GM23338 (cell line): Measurements from ENCODE around the gene FKBP1B. TPM values are rescaled to one million over a fixed set of nuclear protein-coding genes. Genes with fewer than 3 reads are reported as not detected.

Experiments used
- ATAC-seq: fragments of 200-7000 bp; cut with Tn5 transposase; 3 replicates; pipeline ENCODE4 v1.9.1; 2020
- DNase-seq: peaks from one replicate; pipeline ENCODE4 v3.0.0-alpha.2; 2015; ENCODE audit warnings: low spot score
- H2AFZ ChIP-seq: fragments of 200-600 bp; sonication (generic); 2 replicates; pipeline ENCODE4 v1.8.0; 2016; ENCODE audit warnings: antibody characterized with exemption, mild to moderate bottlenecking, moderate library complexity
- H3F3A ChIP-seq: fragments of 200-600 bp; sonication (generic); replicated peaks from 2 replicates; pipeline ENCODE4 v1.8.0; 2017; ENCODE audit warnings: antibody characterized with exemption, mixed run types, low read depth
- H3K27ac ChIP-seq: fragments of 200-600 bp; sonication (generic); 2 replicates; pipeline ENCODE4 v1.6.1; 2016; ENCODE audit warnings: low read depth
- H3K27me3 ChIP-seq: fragments of 200-600 bp; sonication (generic); 2 replicates; pipeline ENCODE4 v1.8.0; 2016; ENCODE audit warnings: mild to moderate bottlenecking, mixed run types, moderate library complexity; ENCODE audit not compliant: insufficient read depth
- H3K36me3 ChIP-seq: fragments of 200-600 bp; sonication (generic); 2 replicates; pipeline ENCODE4 v1.8.0; 2016; ENCODE audit warnings: mild to moderate bottlenecking; ENCODE audit not compliant: insufficient read depth
- H3K4me1 ChIP-seq: fragments of 200-600 bp; sonication (generic); 2 replicates; pipeline ENCODE4 v1.8.0; 2016; ENCODE audit warnings: mild to moderate bottlenecking, moderate library complexity; ENCODE audit not compliant: insufficient read depth
- H3K4me2 ChIP-seq: fragments of 200-600 bp; sonication (generic); 2 replicates; pipeline ENCODE4 v1.7.1; 2017; ENCODE audit warnings: mixed run types
- H3K4me3 ChIP-seq: fragments of 200-600 bp; sonication (generic); 2 replicates; pipeline ENCODE4 v1.6.1; 2016; ENCODE audit warnings: mixed run types
- H3K79me2 ChIP-seq: fragments of 200-600 bp; sonication (generic); replicated peaks from 2 replicates; pipeline ENCODE4 v1.8.0; 2017; ENCODE audit warnings: mild to moderate bottlenecking; ENCODE audit not compliant: insufficient read depth
- H3K9me2 ChIP-seq: fragments of 200-600 bp; sonication (generic); 2 replicates; pipeline ENCODE4 v1.8.0; 2017; ENCODE audit not compliant: insufficient read depth
- H4K20me1 ChIP-seq: fragments of 200-600 bp; sonication (generic); replicated peaks from 2 replicates; pipeline ENCODE4 v1.8.0; 2017; ENCODE audit warnings: mild to moderate bottlenecking; ENCODE audit not compliant: insufficient read depth
- H3K27ac Mint-ChIP-seq: 2 replicates; pipeline ENCODE4 v1.8.0; 2020; ENCODE audit warnings: inconsistent platforms, mild to moderate bottlenecking, moderate library complexity, mixed read lengths
- H3K27me3 Mint-ChIP-seq: 3 replicates; pipeline ENCODE4 v1.8.0; 2022; ENCODE audit warnings: low read depth, mild to moderate bottlenecking, moderate library complexity, mixed read lengths, inconsistent platforms; ENCODE audit not compliant: insufficient read depth, poor library complexity
- H3K36me3 Mint-ChIP-seq: 3 replicates; pipeline ENCODE4 v1.8.0; 2021; ENCODE audit warnings: low read depth, mild to moderate bottlenecking, inconsistent platforms, moderate library complexity, mixed read lengths
- H3K4me1 Mint-ChIP-seq: 3 replicates; pipeline ENCODE4 v1.8.0; 2020; ENCODE audit warnings: mild to moderate bottlenecking, inconsistent platforms, mixed read lengths
- H3K4me3 Mint-ChIP-seq: 3 replicates; pipeline ENCODE4 v1.8.0; 2021; ENCODE audit warnings: moderate library complexity, mild to moderate bottlenecking, inconsistent platforms, mixed read lengths
- H3K9me3 Mint-ChIP-seq: 3 replicates; pipeline ENCODE4 v1.8.0; 2020; ENCODE audit warnings: moderate library complexity, mild to moderate bottlenecking, inconsistent platforms, mixed read lengths
- CREB1 ChIP-seq: fragments of 250-450 bp; sonication (Bioruptor Pico); IDR thresholded peaks from 2 replicates; pipeline ENCODE4 v1.5.0; 2020; ENCODE audit warnings: low read depth, mild to moderate bottlenecking, moderate library complexity
- CTCF ChIP-seq, 2 experiments: fragments of 200-600 bp in 1 of 2; sonication (generic) in 1 of 2; conservative IDR thresholded peaks; 2 replicates each; pipeline versions ENCODE4 v1.5.1 to v1.6.1; 2016 to 2017; ENCODE audit warnings: antibody characterized with exemption in 2 of 2, low read depth in 2 of 2, mild to moderate bottlenecking in 2 of 2, moderate library complexity in 1 of 2
- EZH2 ChIP-seq: fragments of 200-600 bp; sonication (generic); IDR thresholded peaks from one replicate; pipeline ENCODE4 v1.8.0; 2017; ENCODE audit warnings: antibody characterized with exemption, mild to moderate bottlenecking, low read depth; ENCODE audit not compliant: unreplicated experiment
- EZH2phosphoT487 ChIP-seq: fragments of 200-600 bp; sonication (generic); IDR thresholded peaks from one replicate; pipeline ENCODE4 v1.8.1; 2018; ENCODE audit warnings: antibody characterized with exemption; ENCODE audit not compliant: unreplicated experiment
- NANOG ChIP-seq: IDR thresholded peaks from 2 replicates; pipeline ENCODE4 v1.6.1; 2016; ENCODE audit warnings: antibody characterized with exemption, borderline replicate concordance
- POLR2AphosphoS5 ChIP-seq: IDR thresholded peaks from 2 replicates; pipeline ENCODE4 v1.6.1; 2016; ENCODE audit warnings: antibody characterized with exemption, low read depth
- ZNF114 ChIP-seq: fragments of 250-450 bp; sonication (Bioruptor Pico); IDR thresholded peaks from 2 replicates; pipeline ENCODE4 v1.5.0; 2020; ENCODE audit warnings: mild to moderate bottlenecking, moderate library complexity
- polyA plus RNA-seq: library from polyadenylated mRNA; unstranded; fragments of >200 nt; fragmentation: Nextera tagmentation; extraction: Ambion mirVana; gene quantifications from 2 replicates; pipeline ENCODE4 v1.2.1, GENCODE V29; 2016
- total RNA-seq: library from RNA; depleted of rRNA; stranded (reverse); fragments of >200 nt; shearing (Covaris generic); gene quantifications from 2 replicates; pipeline ENCODE4 v1.2.3, GENCODE V29; 2014
- TF ChIP-seq, protein P1 (sequence below): IDR thresholded peaks from one replicate; pipeline ENCODE4 v1.6.1; 2018; ENCODE audit warnings: antibody characterized with exemption; ENCODE audit not compliant: unreplicated experiment
- TF ChIP-seq, protein P2 (sequence below): IDR thresholded peaks from 2 replicates; pipeline ENCODE4 v1.6.1; 2016; ENCODE audit warnings: antibody characterized with exemption

FKBP1B gene
- total and polyA plus RNA-seq, 2 experiments from 2014 or later: 48.2 to 77.1 TPM

DNA sequence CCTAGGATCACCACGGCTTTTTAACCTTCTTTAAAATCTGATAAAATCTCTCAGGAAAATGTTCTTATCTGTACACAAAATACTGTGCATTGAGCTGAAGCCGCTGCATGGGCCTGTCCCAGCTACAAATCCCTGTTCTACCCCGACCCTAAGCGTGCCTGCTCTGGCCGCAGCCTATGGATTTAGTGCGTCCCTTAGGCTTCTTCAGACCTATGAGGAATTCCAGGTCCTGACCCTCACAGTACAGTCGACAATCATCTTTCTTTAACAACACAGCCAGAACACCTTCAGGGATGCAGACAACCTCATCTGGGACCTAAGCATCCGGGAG is 1.9 kb upstream of the FKBP1B start (continued):
- TF ChIP-seq, protein P1, sequence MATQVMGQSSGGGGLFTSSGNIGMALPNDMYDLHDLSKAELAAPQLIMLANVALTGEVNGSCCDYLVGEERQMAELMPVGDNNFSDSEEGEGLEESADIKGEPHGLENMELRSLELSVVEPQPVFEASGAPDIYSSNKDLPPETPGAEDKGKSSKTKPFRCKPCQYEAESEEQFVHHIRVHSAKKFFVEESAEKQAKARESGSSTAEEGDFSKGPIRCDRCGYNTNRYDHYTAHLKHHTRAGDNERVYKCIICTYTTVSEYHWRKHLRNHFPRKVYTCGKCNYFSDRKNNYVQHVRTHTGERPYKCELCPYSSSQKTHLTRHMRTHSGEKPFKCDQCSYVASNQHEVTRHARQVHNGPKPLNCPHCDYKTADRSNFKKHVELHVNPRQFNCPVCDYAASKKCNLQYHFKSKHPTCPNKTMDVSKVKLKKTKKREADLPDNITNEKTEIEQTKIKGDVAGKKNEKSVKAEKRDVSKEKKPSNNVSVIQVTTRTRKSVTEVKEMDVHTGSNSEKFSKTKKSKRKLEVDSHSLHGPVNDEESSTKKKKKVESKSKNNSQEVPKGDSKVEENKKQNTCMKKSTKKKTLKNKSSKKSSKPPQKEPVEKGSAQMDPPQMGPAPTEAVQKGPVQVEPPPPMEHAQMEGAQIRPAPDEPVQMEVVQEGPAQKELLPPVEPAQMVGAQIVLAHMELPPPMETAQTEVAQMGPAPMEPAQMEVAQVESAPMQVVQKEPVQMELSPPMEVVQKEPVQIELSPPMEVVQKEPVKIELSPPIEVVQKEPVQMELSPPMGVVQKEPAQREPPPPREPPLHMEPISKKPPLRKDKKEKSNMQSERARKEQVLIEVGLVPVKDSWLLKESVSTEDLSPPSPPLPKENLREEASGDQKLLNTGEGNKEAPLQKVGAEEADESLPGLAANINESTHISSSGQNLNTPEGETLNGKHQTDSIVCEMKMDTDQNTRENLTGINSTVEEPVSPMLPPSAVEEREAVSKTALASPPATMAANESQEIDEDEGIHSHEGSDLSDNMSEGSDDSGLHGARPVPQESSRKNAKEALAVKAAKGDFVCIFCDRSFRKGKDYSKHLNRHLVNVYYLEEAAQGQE: no peak
- no peak for TF ChIP-seq CTCF (conservative IDR thresholded peaks at IDR 0.05; ENCODE audit: low read depth in 2 of 2)
- no peak for TF ChIP-seq NANOG
- no peak for TF ChIP-seq ZNF114
- TF ChIP-seq EZH2phosphoT487: no peak
- no peak for TF ChIP-seq CREB1
- no peak for TF ChIP-seq EZH2

DNA sequence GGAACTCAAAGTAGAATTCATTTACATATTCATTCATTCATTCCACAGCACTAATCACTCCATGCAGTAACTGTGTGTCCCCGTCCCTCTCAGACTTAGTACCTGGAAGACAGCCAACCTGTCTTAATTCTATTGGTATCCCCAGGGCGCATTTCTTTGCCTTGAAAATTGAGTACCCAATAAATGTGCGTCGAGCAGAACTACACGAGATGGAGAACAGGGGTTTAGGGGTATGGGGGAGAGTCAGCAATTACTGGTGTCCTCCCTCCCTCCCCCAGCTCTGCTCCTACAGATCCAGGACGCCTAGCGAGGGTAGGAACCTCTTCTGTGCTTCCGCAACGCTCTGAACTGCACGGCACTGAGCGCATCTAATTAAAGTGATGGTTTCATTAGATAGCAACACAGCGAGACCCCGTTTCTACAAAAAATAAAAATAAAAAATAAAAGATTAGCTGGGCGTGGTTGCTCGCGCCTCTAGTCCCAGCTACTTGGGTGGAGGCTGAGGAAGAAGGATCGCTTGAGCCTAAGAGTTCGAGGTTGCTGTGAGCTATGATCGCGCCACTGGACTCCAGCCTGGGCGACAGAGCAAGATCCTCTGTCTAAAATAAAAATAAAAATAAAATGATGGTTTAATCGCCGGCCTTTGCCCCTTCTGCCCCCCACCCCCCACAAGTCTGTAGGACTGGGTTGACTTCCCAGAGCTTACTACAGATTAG is 614 bp upstream of the FKBP1B start:
- TF ChIP-seq, protein P2, sequence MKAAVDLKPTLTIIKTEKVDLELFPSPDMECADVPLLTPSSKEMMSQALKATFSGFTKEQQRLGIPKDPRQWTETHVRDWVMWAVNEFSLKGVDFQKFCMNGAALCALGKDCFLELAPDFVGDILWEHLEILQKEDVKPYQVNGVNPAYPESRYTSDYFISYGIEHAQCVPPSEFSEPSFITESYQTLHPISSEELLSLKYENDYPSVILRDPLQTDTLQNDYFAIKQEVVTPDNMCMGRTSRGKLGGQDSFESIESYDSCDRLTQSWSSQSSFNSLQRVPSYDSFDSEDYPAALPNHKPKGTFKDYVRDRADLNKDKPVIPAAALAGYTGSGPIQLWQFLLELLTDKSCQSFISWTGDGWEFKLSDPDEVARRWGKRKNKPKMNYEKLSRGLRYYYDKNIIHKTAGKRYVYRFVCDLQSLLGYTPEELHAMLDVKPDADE: no peak
- TF ChIP-seq POLR2AphosphoS5: no peak
- no peak overlapping the region for H3K27ac Mint-ChIP-seq
- Histone ChIP-seq H2AFZ (peak overlapping the region; percentile 83), H3K9me2 (no peaks in the 10 kb centered on the region), H4K20me1 (no peaks in the 10 kb centered on the region; the same call in 1 of the 2 replicates), H3K36me3 (no peaks in the 10 kb centered on the region), H3K4me2 (peak overlapping the region; percentile 95), H3K79me2 (peaks cover 47% of the 10 kb centered on the region), H3K27me3 (no peaks in the 10 kb centered on the region), H3K4me1 (peaks cover 30% of the 10 kb centered on the region), H3K4me3 (peak overlapping the region; percentile 82), H3K27ac (peak overlapping the region; percentile 74; the same call in 1 of the 2 replicates), H3F3A (peaks cover 20% of the 10 kb centered on the region; the same call in 1 of the 2 replicates)
- H3K4me1 Mint-ChIP-seq: peaks cover 22% of the 10 kb centered on the region
- ATAC-seq (no peak), DNase-seq (peak; percentile 32)
- H3K4me3 Mint-ChIP-seq: no peak overlapping the region; the same call in 2 of the 3 replicates
- peaks cover 7% of the 10 kb centered on the region for H3K27me3 Mint-ChIP-seq
- H3K9me3 Mint-ChIP-seq: no peaks in the 10 kb centered on the region
- H3K36me3 Mint-ChIP-seq: no peaks in the 10 kb centered on the region; the same call in 2 of the 3 replicates
